Nephron (organoid): ENCODE results near the gene BRD2.

ENCODE experiments used
- H3K27ac Mint-ChIP-seq, 3 experiments: 2 replicates each; pipeline ENCODE4 v1.8.0; 2020; ENCODE audit warnings: mixed read lengths in 3 of 3, mild to moderate bottlenecking in 2 of 3, moderate library complexity in 1 of 3
- H3K27me3 Mint-ChIP-seq: 2 replicates; pipeline ENCODE4 v1.8.0; 2021; ENCODE audit warnings: low read depth, mild to moderate bottlenecking, moderate library complexity, mixed read lengths
- H3K36me3 Mint-ChIP-seq: 2 replicates; pipeline ENCODE4 v1.8.0; 2020; ENCODE audit warnings: low read depth, mixed read lengths
- H3K4me1 Mint-ChIP-seq: 2 replicates; pipeline ENCODE4 v1.8.0; 2020; ENCODE audit warnings: mixed read lengths
- H3K4me3 Mint-ChIP-seq, 3 experiments: 2 replicates each; pipeline ENCODE4 v1.8.0; 2020; ENCODE audit warnings: mild to moderate bottlenecking in 3 of 3, mixed read lengths in 3 of 3, moderate library complexity in 2 of 3
- H3K9me3 Mint-ChIP-seq: 2 replicates; pipeline ENCODE4 v1.8.0; 2020; ENCODE audit warnings: mixed read lengths
- TF ChIP-seq, protein P1 (sequence below), 3 experiments: fragments of 200-600 bp; sonication (generic); IDR thresholded peaks; one replicate each; pipeline ENCODE4 v1.5.0; 2021; ENCODE audit warnings: antibody characterized with exemption in 3 of 3; ENCODE audit not compliant: unreplicated experiment in 3 of 3

The BRD2 gene

DNA sequence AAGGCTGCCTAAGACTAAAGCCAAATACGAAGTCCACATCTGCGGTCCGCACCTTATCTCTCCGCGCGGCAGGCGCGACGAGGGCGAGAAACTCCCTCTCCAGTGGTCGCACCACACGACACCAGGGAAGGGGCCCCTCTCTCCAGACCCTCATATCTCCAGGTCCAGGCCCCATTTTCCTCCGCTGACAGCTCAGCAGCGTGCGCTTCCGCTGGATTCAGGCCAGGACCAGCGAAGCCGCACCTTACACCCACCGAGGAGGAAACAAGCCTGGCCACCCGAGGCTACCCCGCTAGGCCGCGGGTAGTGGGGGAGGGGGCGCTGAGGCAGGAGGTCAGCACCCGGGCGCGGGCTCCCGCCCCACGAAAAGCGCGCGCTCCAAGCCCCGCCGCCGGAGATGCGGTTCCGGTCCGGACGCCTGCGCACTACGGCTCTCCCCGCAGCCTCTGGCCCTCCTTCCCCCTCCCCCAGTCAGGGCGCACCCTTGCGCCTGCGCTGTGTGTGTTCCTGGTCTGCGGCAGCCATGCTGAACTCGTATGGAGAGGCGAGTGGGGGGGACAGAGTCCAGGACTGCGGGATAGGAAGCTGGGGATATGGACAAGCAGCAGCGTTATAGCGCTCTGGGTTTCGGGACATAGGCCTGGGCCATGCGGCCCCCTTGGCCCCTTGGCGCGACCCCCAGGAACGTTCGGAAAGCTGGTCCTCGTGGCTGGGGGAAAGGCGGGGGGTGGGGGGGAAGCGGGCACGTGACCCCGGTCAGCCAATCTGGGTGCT is at the start of gene BRD2:
TSS of gene BRD2 (plus strand) at position 502 of the 774 bp plus-strand sequence. CDS start 4,305 bp downstream, outside the sequence.
- Mint-ChIP-seq H3K9me3 (no peaks in the 10 kb centered on the region), H3K36me3 (peaks cover 12% of the 10 kb centered on the region), H3K27me3 (no peaks in the 10 kb centered on the region), H3K4me3 (peak within 1 kb of the TSS; percentile 91 to 99 (median 92)), H3K4me1 (peaks cover 21% of the 10 kb centered on the region), H3K27ac (peak within 1 kb of the TSS; percentile 100)
- TF ChIP-seq, protein P1, sequence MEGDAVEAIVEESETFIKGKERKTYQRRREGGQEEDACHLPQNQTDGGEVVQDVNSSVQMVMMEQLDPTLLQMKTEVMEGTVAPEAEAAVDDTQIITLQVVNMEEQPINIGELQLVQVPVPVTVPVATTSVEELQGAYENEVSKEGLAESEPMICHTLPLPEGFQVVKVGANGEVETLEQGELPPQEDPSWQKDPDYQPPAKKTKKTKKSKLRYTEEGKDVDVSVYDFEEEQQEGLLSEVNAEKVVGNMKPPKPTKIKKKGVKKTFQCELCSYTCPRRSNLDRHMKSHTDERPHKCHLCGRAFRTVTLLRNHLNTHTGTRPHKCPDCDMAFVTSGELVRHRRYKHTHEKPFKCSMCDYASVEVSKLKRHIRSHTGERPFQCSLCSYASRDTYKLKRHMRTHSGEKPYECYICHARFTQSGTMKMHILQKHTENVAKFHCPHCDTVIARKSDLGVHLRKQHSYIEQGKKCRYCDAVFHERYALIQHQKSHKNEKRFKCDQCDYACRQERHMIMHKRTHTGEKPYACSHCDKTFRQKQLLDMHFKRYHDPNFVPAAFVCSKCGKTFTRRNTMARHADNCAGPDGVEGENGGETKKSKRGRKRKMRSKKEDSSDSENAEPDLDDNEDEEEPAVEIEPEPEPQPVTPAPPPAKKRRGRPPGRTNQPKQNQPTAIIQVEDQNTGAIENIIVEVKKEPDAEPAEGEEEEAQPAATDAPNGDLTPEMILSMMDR (IDR thresholded peaks at IDR 0.05; ENCODE audit: unreplicated experiment in 3 of 3): no peak

DNA sequence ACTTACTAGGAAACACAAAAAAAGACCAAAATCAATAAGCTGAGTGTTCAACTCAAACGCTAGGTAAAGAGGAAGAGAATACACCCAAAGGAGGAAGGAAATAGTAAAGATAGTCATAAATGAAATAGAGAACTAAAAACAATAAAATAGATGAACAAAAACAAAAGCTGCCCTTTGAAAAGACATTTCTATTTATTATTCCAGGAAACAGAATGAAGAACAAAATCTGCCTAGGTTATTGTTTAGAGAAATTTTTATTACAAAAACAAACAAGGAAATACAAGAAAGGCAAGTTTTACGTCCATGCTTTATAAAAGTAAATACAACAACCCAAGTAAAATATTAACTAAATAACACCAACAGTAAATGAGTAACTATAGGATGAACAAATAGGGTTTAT is 47.7 kb upstream of the BRD2 start:
- H3K4me1 Mint-ChIP-seq: no peaks in the 10 kb centered on the region
- H3K4me3 Mint-ChIP-seq: no peak overlapping the region
- peaks cover 10% of the 10 kb centered on the region for H3K27me3 Mint-ChIP-seq
- H3K27ac Mint-ChIP-seq: peak overlapping the region in 1 of 3 experiments; percentile 40
- TF ChIP-seq, protein P1 (IDR thresholded peaks at IDR 0.05; ENCODE audit: unreplicated experiment in 3 of 3): no peak
- H3K9me3 Mint-ChIP-seq: no peaks in the 10 kb centered on the region
- H3K36me3 Mint-ChIP-seq: no peaks in the 10 kb centered on the region

DNA sequence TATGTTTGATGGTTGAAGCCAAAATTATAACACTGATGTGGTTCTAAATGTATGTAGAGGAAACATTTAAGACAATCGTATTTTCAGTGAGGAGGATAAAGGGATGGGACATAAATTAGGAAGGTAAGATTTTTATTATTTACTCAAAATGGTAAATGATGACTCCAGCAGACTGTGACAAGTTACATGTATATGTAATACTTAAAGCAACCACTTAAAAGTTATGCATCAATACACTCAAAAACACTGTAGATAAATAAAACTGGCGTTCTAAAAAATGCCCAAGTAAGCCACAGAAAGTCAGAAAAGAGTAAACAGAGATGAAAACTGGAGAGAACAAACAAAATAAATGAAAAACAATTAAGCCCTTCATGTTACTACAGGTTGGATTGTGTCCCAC is 46.3 kb upstream of the BRD2 start:
- H3K4me3 Mint-ChIP-seq: no peak overlapping the region
- H3K27ac Mint-ChIP-seq: no peak overlapping the region
- TF ChIP-seq, protein P1 (IDR thresholded peaks at IDR 0.05; ENCODE audit: unreplicated experiment in 3 of 3): no peak
- H3K4me1 Mint-ChIP-seq: no peaks in the 10 kb centered on the region
- peaks cover 12% of the 10 kb centered on the region for H3K27me3 Mint-ChIP-seq
- no peaks in the 10 kb centered on the region for H3K36me3 Mint-ChIP-seq
- H3K9me3 Mint-ChIP-seq: no peaks in the 10 kb centered on the region

DNA sequence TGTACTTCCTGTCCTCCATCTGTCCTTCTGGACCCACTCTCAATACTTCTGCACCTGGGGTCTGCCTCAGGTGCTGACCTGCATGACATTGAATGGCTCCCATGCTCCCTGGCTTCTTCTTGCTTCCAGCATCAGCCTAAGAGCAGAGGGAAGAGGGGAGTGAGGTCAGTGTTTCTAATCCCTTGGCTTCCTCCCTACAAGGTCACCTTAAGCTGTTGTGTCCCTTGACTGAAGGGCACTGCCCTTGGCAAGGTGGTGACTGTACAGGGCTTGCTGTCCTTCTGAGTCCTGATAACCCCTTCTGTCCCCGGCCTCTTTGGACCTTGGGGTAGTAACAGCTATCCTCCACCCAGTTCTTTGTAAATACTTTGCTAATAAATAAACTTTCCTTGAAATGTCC is 37.2 kb upstream of the BRD2 start:
- TF ChIP-seq, protein P1 (IDR thresholded peaks at IDR 0.05; ENCODE audit: unreplicated experiment in 3 of 3): no peak
- Mint-ChIP-seq H3K4me3 (no peak overlapping the region), H3K9me3 (no peaks in the 10 kb centered on the region), H3K27me3 (peaks cover 30% of the 10 kb centered on the region), H3K36me3 (no peaks in the 10 kb centered on the region), H3K4me1 (peaks cover 2% of the 10 kb centered on the region), H3K27ac (no peak overlapping the region)

DNA sequence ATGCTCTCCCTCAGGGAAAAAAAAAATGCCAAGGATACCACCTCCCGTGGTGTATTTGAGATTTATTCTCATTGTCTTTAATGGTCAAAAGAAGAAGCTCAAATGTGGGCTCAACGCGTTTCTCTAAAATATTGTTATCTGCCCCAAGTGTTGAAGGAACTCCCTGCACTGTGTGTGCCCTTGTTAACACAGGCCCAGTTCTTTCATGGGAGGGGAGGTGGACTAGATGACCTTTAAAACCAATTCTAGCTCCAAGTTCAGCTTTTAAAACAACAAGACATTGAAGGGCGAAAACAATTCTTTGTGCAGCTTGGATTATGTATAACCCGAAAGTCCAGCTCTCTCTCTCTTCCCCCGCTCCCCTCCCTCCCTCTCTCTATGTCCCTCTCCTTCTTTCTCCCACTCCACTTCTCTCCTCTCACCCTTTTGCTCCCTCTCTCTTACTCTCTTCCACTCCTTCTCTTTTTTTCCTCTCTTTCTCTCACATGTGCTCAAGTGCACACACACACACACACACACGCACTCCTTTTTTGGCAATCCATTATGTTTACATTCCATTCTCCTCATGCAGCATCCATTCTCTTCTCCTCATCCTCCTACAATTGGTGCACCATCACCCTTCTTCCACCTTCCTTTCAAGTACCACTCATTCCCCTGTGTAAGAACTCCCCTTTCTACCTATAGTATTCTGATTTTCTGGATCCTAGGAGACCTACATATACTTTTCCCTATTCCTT is 36.1 kb upstream of the BRD2 start:
- peaks cover 33% of the 10 kb centered on the region for H3K27me3 Mint-ChIP-seq
- H3K4me1 Mint-ChIP-seq: peaks cover 6% of the 10 kb centered on the region

More for the DNA sequence above, 36.1 kb upstream of the BRD2 start:
- Mint-ChIP-seq H3K9me3 (no peaks in the 10 kb centered on the region), H3K4me3 (no peak overlapping the region), H3K27ac (no peak overlapping the region), H3K36me3 (no peaks in the 10 kb centered on the region)
- TF ChIP-seq, protein P1 (IDR thresholded peaks at IDR 0.05; ENCODE audit: unreplicated experiment in 3 of 3): no peak
